GM21576 (cell line): ENCODE data around the gene HDAC9.

Source experiments
- ATAC-seq: cut with Tn5 transposase; IDR thresholded peaks from one replicate; pipeline ENCODE4 v1.9.1; 2021; ENCODE audit warnings: mild to moderate bottlenecking, moderate library complexity; ENCODE audit not compliant: unreplicated experiment

Gene HDAC9

DNA sequence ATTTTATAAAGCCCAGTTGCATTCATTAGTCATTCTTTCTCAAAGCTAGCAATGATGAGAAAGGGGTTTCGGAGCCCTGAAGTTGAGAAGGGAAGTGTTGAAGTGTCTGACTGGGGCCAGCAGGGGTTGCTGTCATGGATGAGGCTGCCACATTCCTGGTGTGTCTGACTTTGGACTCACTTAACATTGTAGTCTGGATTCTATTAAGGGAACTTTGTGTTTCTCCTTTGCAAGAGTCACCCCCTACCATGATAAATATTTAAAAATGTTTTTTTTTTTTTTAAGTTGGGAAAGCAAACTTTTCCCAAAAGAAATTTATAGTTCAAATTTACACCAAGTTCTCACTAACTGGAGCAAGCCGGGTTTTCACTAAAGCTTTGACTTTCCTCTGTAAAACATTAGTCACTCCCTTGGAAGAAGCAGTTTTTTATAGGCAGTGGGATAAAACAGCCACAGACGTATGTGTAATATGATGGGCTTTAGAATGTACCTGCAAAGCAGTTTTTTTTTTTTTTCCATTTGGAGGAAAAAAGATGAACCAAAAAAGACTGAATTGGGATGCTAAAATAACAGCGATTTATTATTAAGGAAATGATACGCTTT lies 378.3 kb downstream of the HDAC9 start:
- ATAC-seq = no peak

DNA sequence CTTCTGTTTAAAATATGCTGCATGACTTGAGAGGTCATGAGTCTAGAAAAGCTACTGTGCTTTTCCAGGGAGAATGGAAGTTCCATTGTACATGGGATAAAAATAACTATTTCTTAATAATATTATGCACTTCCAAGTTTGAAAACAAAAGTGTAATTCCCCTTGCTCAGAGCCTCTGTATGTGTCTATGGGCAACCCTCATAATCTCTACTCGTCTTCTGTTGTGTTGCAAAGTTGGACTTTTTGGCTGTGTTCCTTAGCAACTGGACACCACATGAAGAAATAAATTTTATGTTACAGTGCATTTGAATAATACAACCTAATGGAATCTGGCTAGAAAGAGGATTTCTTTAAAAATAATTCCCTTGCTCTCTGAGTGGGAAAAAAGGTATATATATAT lies 379.3 kb downstream of the HDAC9 start:
- ATAC-seq = no peak

DNA sequence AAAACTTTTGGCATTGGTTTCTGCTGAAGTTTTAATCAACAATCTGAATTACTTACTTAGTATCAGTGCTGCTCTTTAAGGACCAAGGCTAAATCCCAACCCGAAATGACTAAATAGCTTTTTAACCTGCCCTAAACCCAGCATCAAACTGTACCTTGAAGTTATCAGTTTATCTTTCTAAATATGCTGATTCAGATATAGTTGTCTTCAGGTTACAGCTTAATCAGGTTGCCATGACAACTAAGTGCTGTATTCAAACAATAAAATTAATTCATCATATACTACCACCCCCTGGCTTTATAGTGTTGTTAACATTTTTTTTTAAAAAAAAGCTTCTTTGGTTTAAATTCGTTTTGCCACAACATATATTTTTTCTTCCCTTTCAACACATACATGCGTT lies 382.3 kb downstream of the HDAC9 start:
- ATAC-seq = no peak

DNA sequence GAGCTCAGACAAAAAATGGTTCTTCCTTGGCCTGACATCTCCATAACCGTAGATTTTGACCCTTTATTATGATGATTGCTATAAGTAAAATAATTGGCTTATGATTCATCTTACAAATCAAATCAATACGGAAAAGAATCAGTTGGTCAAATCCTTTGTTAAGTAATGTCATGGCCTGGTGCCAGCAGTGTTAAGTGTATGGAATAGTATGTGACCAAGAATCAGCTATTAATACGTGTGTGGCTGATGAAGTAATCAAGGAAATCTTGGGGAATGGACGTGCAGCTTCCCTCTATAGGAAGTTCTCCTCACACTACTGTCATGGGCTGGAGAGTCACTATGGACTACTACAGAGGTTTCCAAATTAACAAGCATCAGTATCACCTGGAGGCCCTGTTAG lies 391.3 kb downstream of the HDAC9 start:
- no peak for ATAC-seq

DNA sequence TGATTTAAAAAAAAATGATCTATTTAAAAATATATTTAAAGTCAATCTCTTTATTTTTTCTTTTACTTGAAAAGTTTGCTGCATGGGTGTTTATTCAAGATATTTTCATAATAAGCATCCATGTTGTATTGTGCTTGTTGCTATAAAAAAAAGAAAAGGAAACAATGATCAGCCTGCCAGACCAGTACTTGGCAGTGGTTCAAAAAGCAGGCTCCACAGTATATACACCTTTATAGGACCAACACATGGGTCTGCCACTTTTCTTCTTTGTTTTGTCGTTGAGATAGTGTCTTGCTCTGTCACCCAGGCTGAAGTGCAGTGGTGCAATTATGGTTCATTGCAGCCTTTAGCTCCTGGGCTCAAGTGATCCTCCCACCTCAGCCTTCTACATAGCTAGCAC lies 393.9 kb downstream of the HDAC9 start:
- ATAC-seq = no peak

DNA sequence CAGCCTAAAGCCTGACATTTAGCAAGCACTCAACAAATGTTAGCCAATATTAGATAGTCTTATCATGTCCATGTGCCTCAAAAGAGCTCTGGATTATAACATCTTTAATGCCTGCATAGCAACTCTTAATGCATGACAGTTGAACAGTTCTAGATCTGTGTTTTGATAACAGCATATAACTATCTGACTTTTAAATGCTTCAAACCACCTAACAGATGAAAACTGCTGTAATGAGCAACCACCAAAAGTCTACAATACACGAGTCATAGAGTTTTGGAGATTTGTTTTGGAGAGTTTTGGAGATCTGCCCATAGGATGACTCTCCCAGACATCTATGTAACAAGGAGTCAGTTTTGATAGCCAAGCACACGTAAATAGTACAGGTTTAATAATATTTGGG lies 394.6 kb downstream of the HDAC9 start:
- no peak for ATAC-seq

DNA sequence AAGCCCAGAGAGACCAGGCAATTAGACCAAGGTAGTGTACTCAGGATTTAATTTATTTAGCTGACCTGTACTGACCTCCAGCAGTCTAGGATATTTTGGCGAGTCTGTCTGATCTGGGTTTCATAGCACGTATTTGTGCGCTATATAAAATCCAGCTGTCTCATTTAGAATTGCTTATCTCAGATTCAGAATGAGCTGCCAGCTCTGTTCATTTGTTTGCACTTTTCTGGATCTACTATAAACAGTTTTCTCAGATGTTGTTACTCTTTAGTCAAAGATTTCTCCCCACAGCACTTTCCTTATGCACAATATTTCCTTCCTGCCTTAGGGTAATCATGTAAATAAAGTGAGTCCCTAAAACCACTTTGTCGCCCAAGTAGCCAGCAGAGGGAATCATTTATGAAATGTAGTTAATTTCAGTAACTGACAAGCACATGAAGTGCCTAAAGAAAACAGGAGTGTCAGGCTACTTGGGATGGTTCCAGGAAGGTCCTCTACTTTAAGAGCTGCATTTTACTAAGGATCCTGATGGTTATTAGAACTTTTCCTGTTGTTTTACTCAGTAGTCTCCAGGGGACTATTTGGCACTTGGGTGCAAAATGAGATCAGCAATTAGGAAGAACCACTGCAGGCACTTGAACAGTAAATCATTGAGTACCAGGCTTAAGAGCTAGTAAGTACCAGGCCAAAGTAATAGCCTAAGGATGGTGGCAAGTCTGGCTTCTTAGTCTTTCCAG lies 395.5 kb downstream of the HDAC9 start:
- no peak for ATAC-seq

DNA sequence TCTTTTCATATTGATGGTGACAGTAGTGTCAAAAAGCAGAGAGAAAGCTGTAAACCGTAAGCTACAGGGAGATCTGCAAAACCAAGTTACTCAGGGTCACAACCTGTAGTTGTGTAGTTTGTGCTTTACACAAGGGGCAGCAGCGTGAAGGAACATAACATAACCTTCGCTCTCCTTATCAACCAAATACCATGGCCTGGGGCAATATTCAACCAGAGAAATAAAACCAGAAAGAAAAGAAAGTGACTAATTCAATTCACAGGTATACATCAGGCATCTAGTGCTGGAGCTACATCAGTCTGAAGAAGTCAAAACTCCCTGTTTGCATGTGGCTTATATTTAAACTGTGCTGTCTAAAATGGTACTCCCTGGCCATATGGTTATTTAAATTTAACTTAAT lies 397.6 kb downstream of the HDAC9 start:
- no peak for ATAC-seq

DNA sequence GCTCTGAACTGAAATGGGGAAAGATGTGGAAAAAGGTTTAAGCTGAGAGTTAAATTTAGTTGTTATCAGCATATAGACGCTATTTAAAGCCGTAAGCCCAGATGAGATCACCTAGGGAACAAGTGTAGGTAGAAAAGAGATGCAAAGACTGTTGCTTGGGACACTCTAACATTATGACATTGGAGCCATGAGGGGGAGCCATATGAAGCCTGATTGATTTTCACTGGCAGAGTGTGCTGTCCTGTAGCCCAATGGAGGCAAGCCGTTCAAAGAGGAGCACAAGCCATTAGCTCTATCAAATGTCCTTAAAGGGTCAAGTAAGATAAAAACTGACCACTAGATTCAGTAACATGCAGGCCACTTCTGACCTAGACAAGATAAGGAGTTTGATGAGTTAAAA lies 398.6 kb downstream of the HDAC9 start:
- no peak for ATAC-seq

DNA sequence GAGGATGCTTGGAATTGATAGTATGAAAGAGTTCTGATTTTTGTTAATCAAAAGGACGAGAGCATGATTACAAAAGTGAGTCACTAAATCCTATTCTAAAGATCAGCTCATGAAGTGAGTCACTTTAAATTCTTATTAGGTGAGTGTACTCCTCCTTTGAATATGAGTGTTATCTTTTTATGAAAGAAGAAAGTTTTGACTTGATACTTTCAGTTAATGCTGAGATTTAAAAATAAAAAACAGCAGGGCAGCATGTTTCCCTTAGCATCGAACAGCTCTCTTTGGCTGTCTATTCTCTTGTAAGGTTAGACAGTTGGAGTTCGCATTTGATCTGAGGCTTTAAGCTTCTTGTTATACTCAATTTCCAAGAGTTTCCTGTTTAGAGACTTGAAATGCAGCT lies 399.9 kb downstream of the HDAC9 start:
- ATAC-seq = no peak

DNA sequence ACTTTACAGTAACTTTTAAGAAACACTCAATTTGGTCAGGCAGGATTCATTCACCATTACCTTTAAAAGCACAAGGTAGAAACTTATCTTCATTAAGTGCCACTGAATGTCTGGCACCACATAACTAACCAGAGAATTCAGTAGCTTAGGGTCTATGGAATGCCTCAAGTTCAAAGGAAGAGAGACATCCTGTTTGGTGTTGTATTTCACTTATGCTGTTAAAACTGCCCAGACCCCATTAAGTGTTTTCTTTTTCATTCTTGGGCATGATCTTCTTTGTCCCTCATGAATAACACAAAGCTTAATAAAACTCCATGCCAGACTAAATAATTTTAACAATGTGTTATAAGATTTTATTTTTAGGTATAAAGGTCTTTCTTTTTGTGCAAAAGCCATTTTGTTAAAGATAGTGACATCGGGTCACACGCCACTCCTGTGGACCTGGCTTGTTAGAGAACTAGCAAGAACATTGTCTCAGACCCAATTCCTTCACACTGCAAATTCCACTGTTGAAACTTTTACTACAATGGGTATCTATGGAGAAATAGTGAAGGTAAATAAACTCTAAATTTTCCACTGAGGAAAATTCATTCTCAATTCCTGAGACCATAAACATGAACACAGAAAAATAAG lies 400.9 kb downstream of the HDAC9 start:
- ATAC-seq = no peak

DNA sequence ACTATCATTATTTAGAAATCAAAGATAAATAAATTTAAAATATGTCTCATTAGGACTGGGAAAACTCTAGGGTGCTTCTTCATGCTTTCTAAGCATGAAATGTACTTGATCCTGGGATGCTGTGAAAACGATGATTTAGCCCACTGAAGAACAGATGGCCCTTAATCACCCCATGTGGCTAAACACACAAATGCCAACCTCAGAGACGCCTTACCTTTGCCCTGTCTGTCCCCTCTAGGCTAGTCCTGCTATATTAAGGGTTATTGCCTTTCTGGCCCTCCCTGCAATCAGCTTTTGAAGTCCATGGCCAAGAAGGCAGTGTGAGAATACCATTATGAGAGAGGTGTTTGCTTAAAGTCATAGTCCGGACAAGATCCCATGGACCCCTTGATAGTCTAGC lies 404.7 kb downstream of the HDAC9 start:
- ATAC-seq = no peak

DNA sequence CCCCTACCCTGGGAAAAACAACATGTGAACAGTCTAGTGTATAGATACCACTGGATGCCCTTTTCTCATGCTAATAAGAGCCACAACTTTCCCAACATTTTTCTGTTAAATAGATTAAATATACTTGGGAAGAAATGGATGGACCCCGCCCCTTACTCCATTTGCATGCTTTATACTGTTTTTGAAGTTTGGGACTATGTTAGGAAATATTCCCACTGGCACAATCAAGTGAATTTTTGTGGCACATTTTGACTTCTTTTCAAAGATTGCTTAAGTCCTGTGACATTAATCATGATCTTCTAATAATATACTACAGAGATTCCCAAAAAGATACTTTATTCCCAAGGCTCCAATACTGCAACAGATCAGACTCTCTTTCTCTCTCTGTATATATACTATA lies 405.3 kb downstream of the HDAC9 start:
- no peak for ATAC-seq

DNA sequence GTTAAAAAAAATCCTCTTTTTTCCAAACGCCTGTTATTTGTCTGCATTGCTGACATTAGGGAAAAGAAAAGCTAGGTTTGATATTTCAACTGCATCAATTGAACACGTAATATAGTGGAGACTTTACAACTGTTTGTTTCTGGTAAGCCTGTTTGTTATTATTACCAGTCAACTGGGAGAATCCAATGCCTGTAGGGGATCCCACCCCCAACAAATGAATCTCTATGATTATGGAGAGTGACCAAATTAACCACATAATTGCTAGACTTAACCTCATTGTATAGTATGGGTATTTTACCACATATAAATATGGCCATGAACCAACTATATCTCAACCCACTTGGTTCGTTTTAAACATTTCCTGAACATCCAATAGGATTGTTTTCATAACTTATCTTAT lies 405.8 kb downstream of the HDAC9 start:
- no peak for ATAC-seq

DNA sequence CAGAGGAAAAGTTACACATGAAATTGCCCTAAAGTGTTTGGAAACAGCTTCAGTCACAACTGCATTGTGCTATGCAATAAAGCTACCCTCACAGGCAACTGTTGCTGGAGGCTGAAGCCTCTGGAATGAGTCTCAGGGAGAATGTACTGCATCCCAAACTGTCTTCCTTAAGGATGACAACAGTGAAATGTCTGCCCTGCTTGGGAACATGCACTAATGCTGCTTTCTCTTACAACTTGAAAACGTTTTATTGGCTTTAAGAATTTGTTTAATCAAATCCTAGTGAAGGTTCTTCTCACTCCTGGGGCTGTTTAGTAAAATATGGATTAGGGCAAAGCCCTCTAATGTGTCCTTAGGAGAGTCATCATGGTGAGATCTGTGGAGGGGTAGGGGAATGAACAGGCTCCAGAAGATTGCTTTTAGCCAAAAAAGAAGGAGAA lies 406.5 kb downstream of the HDAC9 start:
- ATAC-seq = no peak

DNA sequence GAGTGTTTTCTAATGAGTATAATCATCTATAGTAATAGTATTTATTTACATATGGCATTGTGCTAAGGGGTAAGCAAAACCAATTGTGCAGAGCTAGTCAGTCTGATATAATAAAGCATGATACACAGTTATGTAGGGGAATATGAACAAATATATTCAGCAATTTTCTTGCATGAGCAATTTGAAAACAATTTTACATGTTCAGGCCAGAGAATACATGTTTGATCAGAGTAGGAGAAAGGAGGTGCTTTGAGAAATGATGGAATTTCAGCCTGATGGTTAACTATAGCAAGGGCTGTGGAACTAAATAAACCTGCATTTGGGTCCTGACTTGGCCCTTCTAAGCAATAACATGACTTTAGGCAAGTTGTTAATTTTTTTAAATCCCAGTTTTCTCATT lies 407.3 kb downstream of the HDAC9 start:
- ATAC-seq = no peak

DNA sequence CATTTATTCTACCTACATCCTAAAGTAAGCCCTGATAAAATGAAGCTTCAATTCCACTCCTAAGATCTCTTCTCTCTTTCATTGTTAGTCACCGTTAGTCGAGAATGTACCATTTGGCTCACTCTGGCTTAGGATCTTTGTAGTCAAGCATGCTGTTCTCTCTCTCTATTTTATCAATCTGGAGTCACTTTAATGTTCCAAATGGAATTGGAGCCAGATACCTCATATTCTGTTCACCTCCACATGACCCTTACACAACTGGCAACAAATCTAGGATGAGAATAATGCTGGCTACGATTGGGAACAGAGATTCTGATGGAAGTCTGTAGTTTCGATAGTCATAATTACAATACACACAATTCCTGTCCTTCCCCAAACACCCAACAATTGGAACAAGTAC lies 408.1 kb downstream of the HDAC9 start:
- no peak for ATAC-seq

DNA sequence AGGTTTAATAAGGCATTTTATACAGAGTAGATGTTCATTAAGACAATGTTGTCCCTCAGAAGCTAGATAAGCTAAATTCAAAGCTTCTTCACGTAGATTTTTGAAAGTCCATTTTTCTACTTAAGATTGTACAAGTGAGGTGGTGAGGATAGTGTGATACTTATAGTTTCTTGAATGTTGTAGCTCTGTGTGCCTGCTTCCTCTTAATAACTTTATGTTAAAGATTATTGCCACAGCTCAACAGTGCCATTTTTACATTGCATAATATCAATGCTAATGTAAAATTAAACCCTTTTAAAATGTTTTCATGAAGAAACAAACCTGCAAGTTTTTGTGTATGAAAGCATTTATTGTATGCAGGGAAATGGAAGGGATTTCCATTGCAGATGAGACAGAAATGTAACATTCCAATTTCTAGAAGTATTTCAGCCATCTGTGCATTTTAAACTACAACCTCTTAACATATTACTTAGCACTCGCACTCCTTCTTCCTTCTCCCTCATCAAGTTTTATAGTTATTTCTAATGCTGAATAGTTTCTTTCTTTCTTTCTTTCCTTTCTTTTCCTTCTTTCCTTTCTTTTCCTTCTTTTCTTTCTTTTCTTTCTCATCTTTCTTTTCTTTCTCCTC lies 409.9 kb downstream of the HDAC9 start:
- no peak for ATAC-seq

DNA sequence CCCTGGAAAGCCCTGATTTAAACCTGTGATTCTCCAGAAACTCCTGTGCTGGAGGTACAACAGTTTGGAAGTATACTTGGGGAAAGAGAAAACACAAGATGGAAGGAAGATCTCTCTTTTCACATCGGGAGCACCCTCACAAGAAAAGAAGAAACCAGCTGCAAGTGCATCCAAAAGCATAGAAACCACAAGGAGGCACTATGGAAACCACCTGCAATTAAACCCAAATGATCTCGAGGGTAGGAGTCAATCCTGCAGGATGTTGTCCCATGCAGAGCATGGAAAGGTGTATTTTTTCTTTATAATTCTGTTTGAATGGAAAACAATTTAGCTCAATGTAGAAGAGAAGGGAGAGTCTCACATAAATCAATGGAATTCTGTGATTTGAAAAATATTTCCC lies 411.4 kb downstream of the HDAC9 start:
- no peak for ATAC-seq

DNA sequence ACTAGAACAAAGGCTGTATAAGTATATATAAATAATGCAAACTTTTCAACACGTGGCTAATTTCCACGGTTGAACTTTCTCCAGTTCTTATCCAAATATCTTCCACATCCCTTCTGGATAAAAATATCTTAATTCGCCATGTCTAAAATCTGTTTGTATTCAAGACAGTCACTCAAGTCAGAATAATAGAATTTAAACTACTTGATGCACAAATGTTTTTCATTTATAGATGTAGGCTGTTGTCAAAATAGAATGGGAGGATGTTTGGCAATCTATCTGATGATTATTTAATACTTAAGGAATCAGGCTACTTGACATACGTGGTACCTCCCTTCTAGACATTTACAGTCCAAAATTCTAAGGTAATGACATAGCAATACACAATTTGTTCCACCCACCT lies 417.6 kb downstream of the HDAC9 start:
- no peak for ATAC-seq

DNA sequence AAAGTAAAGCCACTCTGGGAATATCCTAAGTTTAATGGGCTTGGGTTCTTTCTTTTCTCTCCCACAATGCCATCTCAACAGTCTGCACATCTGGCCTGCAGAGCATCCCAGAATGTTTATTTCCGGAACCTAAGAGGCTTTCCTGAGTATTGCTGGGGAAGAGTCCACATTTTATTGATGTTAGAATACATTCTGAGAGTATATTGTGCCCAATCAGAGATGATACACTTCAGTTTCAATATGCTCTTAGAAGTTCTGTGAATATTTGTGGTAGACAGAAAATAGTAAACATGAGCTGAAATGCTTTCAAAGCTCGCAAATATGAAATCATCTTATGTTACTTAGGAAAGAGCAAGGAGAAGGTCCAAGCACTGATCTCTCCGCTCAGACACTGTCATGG lies 421.3 kb downstream of the HDAC9 start:
- no peak for ATAC-seq

DNA sequence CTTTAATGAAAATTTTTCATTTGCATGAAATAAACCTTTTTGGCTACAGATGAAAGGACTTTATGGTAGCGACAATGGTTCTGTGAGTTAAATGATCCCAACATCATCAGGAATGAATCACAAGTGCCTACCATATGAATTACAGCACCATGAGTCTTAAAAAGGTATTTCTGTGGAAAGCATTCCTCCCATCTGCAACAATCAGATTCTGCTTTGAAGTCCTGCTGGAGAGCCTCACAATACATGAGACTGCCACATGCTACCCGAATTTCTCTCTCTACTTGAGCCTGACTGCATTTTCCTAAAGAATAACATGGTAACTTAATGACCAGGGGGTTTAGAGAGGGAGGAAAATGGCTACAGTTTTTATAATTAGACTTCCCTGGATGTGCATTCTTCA lies 431.6 kb downstream of the HDAC9 start:
- no peak for ATAC-seq
